Activated CD4-positive, alpha-beta T cell treated with anti-CD3 and anti-CD28 coated beads, Interleukin-2, amount 10 ng/mL, durations not matched to agents 24 days and 14 days (primary cell): Measurements from ENCODE around the gene ZNF581. TPM values are rescaled to one million over a fixed set of nuclear protein-coding genes. Genes with fewer than 3 reads are reported as not detected.

Experiments
- DNase-seq: peaks from one replicate; pipeline ENCODE4 v3.0.0; 2022
- H3K27ac Mint-ChIP-seq: one replicate; pipeline ENCODE4 v1.8.0; 2022; ENCODE audit warnings: mild to moderate bottlenecking, mixed read lengths
- H3K27me3 Mint-ChIP-seq: one replicate; pipeline ENCODE4 v1.8.0; 2022; ENCODE audit warnings: mixed read lengths
- H3K36me3 Mint-ChIP-seq: one replicate; pipeline ENCODE4 v1.8.0; 2022; ENCODE audit warnings: low read depth, mild to moderate bottlenecking, mixed read lengths
- H3K4me1 Mint-ChIP-seq: one replicate; pipeline ENCODE4 v1.8.0; 2021; ENCODE audit warnings: mixed read lengths
- H3K4me3 Mint-ChIP-seq: one replicate; pipeline ENCODE4 v1.8.0; 2022; ENCODE audit warnings: mild to moderate bottlenecking, moderate library complexity, mixed read lengths
- H3K9me3 Mint-ChIP-seq: one replicate; pipeline ENCODE4 v1.8.0; 2021; ENCODE audit warnings: mixed read lengths
- intact Hi-C: fragments of 100-400 bp; cut with micrococcal nuclease; formaldehyde crosslinking; loops from one replicate; pipeline ENCODE4 v1.15.1; 2023
- total RNA-seq: library from RNA; stranded (reverse); gene quantifications from 2 replicates; pipeline ENCODE4 v1.2.3, GENCODE V29; 2022

ZNF581 gene
- total RNA-seq, 1 donor from 2014 or later = 32.7 TPM

GRCh38 chr19:55615543-55616394, 27.7 kb upstream of the ZNF581 start:
- no peak for DNase-seq
- H3K27ac Mint-ChIP-seq = no peak overlapping the region
- H3K4me3 Mint-ChIP-seq = no peak overlapping the region
- H3K4me1 Mint-ChIP-seq = peaks cover 23% of the 10 kb centered on the region
- intact Hi-C loops = no loop called here
- no peaks in the 10 kb centered on the region for H3K9me3 Mint-ChIP-seq
- no peaks in the 10 kb centered on the region for H3K27me3 Mint-ChIP-seq
- peaks cover 29% of the 10 kb centered on the region for H3K36me3 Mint-ChIP-seq

GRCh38 chr19:55616395-55616875, 27.0 kb upstream of the ZNF581 start:
- H3K4me3 Mint-ChIP-seq = no peak overlapping the region
- DNase-seq = no peak

GRCh38 chr19:55617426-55617825, 26.0 kb upstream of the ZNF581 start:
- H3K36me3 Mint-ChIP-seq = peaks cover 18% of the 10 kb centered on the region
- no peak for DNase-seq
- H3K27ac Mint-ChIP-seq = no peak overlapping the region
- intact Hi-C loops = no loop called here
- no peaks in the 10 kb centered on the region for H3K27me3 Mint-ChIP-seq
- H3K9me3 Mint-ChIP-seq = no peaks in the 10 kb centered on the region
- no peak overlapping the region for H3K4me3 Mint-ChIP-seq
- peaks cover 16% of the 10 kb centered on the region for H3K4me1 Mint-ChIP-seq

More at GRCh38 chr19:55616395-55616875, 27.0 kb upstream of the ZNF581 start:
- Mint-ChIP-seq H3K9me3 (no peaks in the 10 kb centered on the region), H3K36me3 (peaks cover 25% of the 10 kb centered on the region), H3K27me3 (no peaks in the 10 kb centered on the region), H3K4me1 (peaks cover 22% of the 10 kb centered on the region), H3K27ac (no peak overlapping the region)
- intact Hi-C loops = no loop called here

GRCh38 chr19:55618426-55618825, 25.0 kb upstream of the ZNF581 start:
- Mint-ChIP-seq H3K9me3 (no peaks in the 10 kb centered on the region), H3K4me3 (no peak overlapping the region), H3K4me1 (peaks cover 12% of the 10 kb centered on the region), H3K27ac (no peak overlapping the region), H3K36me3 (peaks cover 11% of the 10 kb centered on the region), H3K27me3 (no peaks in the 10 kb centered on the region)
- intact Hi-C loops = no loop called here
- DNase-seq = no peak

GRCh38 chr19:55619286-55619685, 24.2 kb upstream of the ZNF581 start:
- Mint-ChIP-seq H3K36me3 (peaks cover 11% of the 10 kb centered on the region), H3K4me3 (no peak overlapping the region), H3K4me1 (peaks cover 17% of the 10 kb centered on the region), H3K27ac (no peak overlapping the region), H3K27me3 (no peaks in the 10 kb centered on the region), H3K9me3 (no peaks in the 10 kb centered on the region)
- intact Hi-C loops = no loop called here
- no peak for DNase-seq

GRCh38 chr19:55620410-55621204, 22.8 kb upstream of the ZNF581 start:
- intact Hi-C loops = loop anchor here (5.0 to 10.0 kb wide), 2 partner anchors 38 to 1156 kb away; partner anchors contain the start of genes LENG9 and ZNF579
- DNase-seq = no peak
- Mint-ChIP-seq H3K9me3 (no peaks in the 10 kb centered on the region), H3K4me1 (peaks cover 26% of the 10 kb centered on the region), H3K4me3 (no peak overlapping the region), H3K36me3 (peaks cover 11% of the 10 kb centered on the region), H3K27ac (no peak overlapping the region), H3K27me3 (no peaks in the 10 kb centered on the region)

GRCh38 chr19:55621205-55621672, 22.2 kb upstream of the ZNF581 start:
- H3K4me1 Mint-ChIP-seq = peaks cover 30% of the 10 kb centered on the region
- no peak for DNase-seq
- no peak overlapping the region for H3K4me3 Mint-ChIP-seq
- H3K27ac Mint-ChIP-seq = no peak overlapping the region
- intact Hi-C loops = loop anchor here (5.0 to 10.0 kb wide), 2 partner anchors 39 to 1156 kb away; partner anchors contain the start of genes LENG9 and ZNF579
- H3K9me3 Mint-ChIP-seq = no peaks in the 10 kb centered on the region
- H3K36me3 Mint-ChIP-seq = peaks cover 11% of the 10 kb centered on the region
- H3K27me3 Mint-ChIP-seq = no peaks in the 10 kb centered on the region

- intact Hi-C loops = loop anchor here (5.0 to 10.0 kb wide), 2 partner anchors 39 to 1157 kb away; partner anchors contain the start of genes LENG9 and ZNF579
- Mint-ChIP-seq H3K36me3 (peaks cover 10% of the 10 kb centered on the region), H3K27ac (no peak overlapping the region), H3K4me3 (no peak overlapping the region), H3K27me3 (peaks cover under 1% of the 10 kb centered on the region), H3K9me3 (no peaks in the 10 kb centered on the region), H3K4me1 (peaks cover 35% of the 10 kb centered on the region)
- no peak for DNase-seq
Observed at GRCh38 chr19:55621673-55622231, 21.7 kb upstream of the ZNF581 start.

GRCh38 chr19:55622242-55622969, 21.0 kb upstream of the ZNF581 start:
- H3K9me3 Mint-ChIP-seq = no peaks in the 10 kb centered on the region
- peaks cover 40% of the 10 kb centered on the region for H3K4me1 Mint-ChIP-seq
- intact Hi-C loops = loop anchor here (5.0 to 10.0 kb wide), 2 partner anchors 40 to 1158 kb away; partner anchors contain the start of genes LENG9 and ZNF579

GRCh38 chr19:55623130-55623529, 20.3 kb upstream of the ZNF581 start:
- peaks cover 43% of the 10 kb centered on the region for H3K4me1 Mint-ChIP-seq
- H3K27me3 Mint-ChIP-seq = peaks cover 8% of the 10 kb centered on the region
- DNase-seq = no peak
- H3K27ac Mint-ChIP-seq = no peak overlapping the region
- intact Hi-C loops = loop anchor here (5.0 to 10.0 kb wide), 2 partner anchors 41 to 1158 kb away; partner anchors contain the start of genes LENG9 and ZNF579
- no peak overlapping the region for H3K4me3 Mint-ChIP-seq
- peaks cover 1% of the 10 kb centered on the region for H3K36me3 Mint-ChIP-seq
- no peaks in the 10 kb centered on the region for H3K9me3 Mint-ChIP-seq

More at GRCh38 chr19:55622242-55622969, 21.0 kb upstream of the ZNF581 start:
- no peak overlapping the region for H3K4me3 Mint-ChIP-seq
- peaks cover 5% of the 10 kb centered on the region for H3K36me3 Mint-ChIP-seq
- H3K27ac Mint-ChIP-seq = no peak overlapping the region
- DNase-seq = no peak
- H3K27me3 Mint-ChIP-seq = peaks cover 3% of the 10 kb centered on the region

GRCh38 chr19:55623561-55623960, 19.9 kb upstream of the ZNF581 start:
- Mint-ChIP-seq H3K27ac (no peak overlapping the region), H3K27me3 (peaks cover 9% of the 10 kb centered on the region), H3K9me3 (no peaks in the 10 kb centered on the region), H3K36me3 (peaks cover 1% of the 10 kb centered on the region), H3K4me3 (peak overlapping the region; percentile 96), H3K4me1 (peaks cover 43% of the 10 kb centered on the region)
- intact Hi-C loops = loop anchor here (5.0 to 10.0 kb wide), 2 partner anchors 41 to 1159 kb away; partner anchors contain the start of genes LENG9 and ZNF579
- DNase-seq = no peak

- H3K36me3 Mint-ChIP-seq = peaks cover 1% of the 10 kb centered on the region
- no peaks in the 10 kb centered on the region for H3K9me3 Mint-ChIP-seq
- peak within 1 kb of the TSS; percentile 96 for H3K4me3 Mint-ChIP-seq
- intact Hi-C loops = loop anchor here (1.0 to 10.0 kb wide), 7 partner anchors 8 to 1160 kb away; partner anchors contain the start of genes FIZ1, LENG9, ZNF579 and ZNF865
- peaks cover 43% of the 10 kb centered on the region for H3K4me1 Mint-ChIP-seq
- peak; percentile 98 for DNase-seq
- H3K27ac Mint-ChIP-seq = peak within 1 kb of the TSS; percentile 99
- H3K27me3 Mint-ChIP-seq = peaks cover 13% of the 10 kb centered on the region
Observed at GRCh38 chr19:55624109-55625003, 19.1 kb upstream of the ZNF581 start, which contains the start of gene ZNF784. Gene ZNF784 (minus strand): TSS chr19:55624566. CDS start chr19:55624561, 5 bp downstream.
